ENCODE results near the gene ARAP1.

GRCh38 chr11:72798361-72798760 is 46.2 kb upstream of the ARAP1 start:
- no peak for TF ChIP-seq CTCF (conservative IDR thresholded peaks at IDR 0.05; ENCODE audit: low read depth, low read length)
- no peak for TF ChIP-seq EZH2 (IDR thresholded peaks at IDR 0.05; ENCODE audit: low read length, unreplicated experiment)
- TF ChIP-seq EZH2phosphoT487 (IDR thresholded peaks at IDR 0.05; ENCODE audit: borderline replicate concordance, low read length) = no peak

Measured in PC-3 (cell line).